OCI-LY7 (cell line): Measurements from ENCODE around the gene SLC2A2. TPM values are rescaled to one million over a fixed set of nuclear protein-coding genes. Genes with fewer than 3 reads are reported as not detected.

Source experiments
- BruUV-seq: library from RNA; stranded (reverse); fragments of 400-500 nt; replicated peaks from 2 replicates; lab custom pipeline; 2021; lab: Mats Ljungman, UMichigan
- CTCF ChIA-PET: fragments of 300-600 bp; sonication (Branson Sonifier 250); formaldehyde crosslinking; loops from one replicate; lab custom pipeline; 2022; ENCODE audit warnings: antibody characterized with exemption; ENCODE audit not compliant: unreplicated experiment; lab: Charles Lee
- POLR2A ChIA-PET: fragments of 300-600 bp; sonication (Branson Sonifier 250); formaldehyde crosslinking; loops from one replicate; lab custom pipeline; 2022; ENCODE audit warnings: antibody characterized with exemption; lab: Charles Lee
- DNase-seq: peaks from one replicate; pipeline ENCODE4 v3.0.0-alpha.2; 2015; ENCODE audit warnings: low spot score
- H2AFZ ChIP-seq: fragments of 200-600 bp; sonication (generic), shearing (Covaris generic); 2 replicates; pipeline ENCODE4 v1.6.1; 2014; ENCODE audit warnings: mild to moderate bottlenecking, antibody characterized with exemption, low read length, moderate library complexity
- H3K27ac ChIP-seq: fragments of 200-600 bp; sonication (generic); 2 replicates; pipeline ENCODE4 v1.5.1; 2014; ENCODE audit warnings: mixed run types, low read depth, mild to moderate bottlenecking, moderate library complexity, low read length, inconsistent platforms; ENCODE audit not compliant: poor library complexity, severe bottlenecking
- H3K36me3 ChIP-seq: fragments of 200-600 bp; sonication (generic); 2 replicates; pipeline ENCODE4 v1.6.1; 2014; ENCODE audit warnings: mild to moderate bottlenecking, antibody characterized with exemption, low read length, moderate library complexity, mixed read lengths; ENCODE audit not compliant: insufficient read depth
- H3K4me1 ChIP-seq: fragments of 200-600 bp; sonication (generic); 2 replicates; pipeline ENCODE4 v1.5.1; 2014; ENCODE audit warnings: mild to moderate bottlenecking, low read length; ENCODE audit not compliant: insufficient read depth, poor library complexity, severe bottlenecking
- H3K4me2 ChIP-seq: fragments of 200-600 bp; sonication (generic); 2 replicates; pipeline ENCODE4 v1.6.1; 2014; ENCODE audit warnings: mild to moderate bottlenecking, low read length
- H3K4me3 ChIP-seq: fragments of 200-600 bp; sonication (generic); 2 replicates; pipeline ENCODE4 v1.5.1; 2014; ENCODE audit warnings: mild to moderate bottlenecking, low read depth, low read length; ENCODE audit not compliant: poor library complexity, severe bottlenecking
- H3K79me2 ChIP-seq: fragments of 200-600 bp; sonication (generic); 2 replicates; pipeline ENCODE4 v1.6.1; 2016; ENCODE audit warnings: low read depth, mild to moderate bottlenecking, low read length, moderate library complexity, mixed read lengths; ENCODE audit not compliant: insufficient read depth
- H3K9me2 ChIP-seq: fragments of 200-600 bp; sonication (generic); 2 replicates; pipeline ENCODE4 v1.6.1; 2016; ENCODE audit warnings: mild to moderate bottlenecking, low read length, mixed read lengths; ENCODE audit not compliant: insufficient read depth
- H3K9me3 ChIP-seq: fragments of 200-600 bp; sonication (generic); 2 replicates; pipeline ENCODE4 v1.6.1; 2014; ENCODE audit warnings: mild to moderate bottlenecking, mixed run types, low read length, mixed read lengths
- H4K20me1 ChIP-seq: fragments of 200-600 bp; sonication (generic); 2 replicates; pipeline ENCODE4 v1.6.1; 2014; ENCODE audit warnings: mild to moderate bottlenecking, antibody characterized with exemption, low read length, moderate library complexity, mixed read lengths; ENCODE audit not compliant: insufficient read depth
- CTCF ChIP-seq: fragments of 200-600 bp; sonication (generic); conservative IDR thresholded peaks from 2 replicates; pipeline ENCODE4 v1.5.1; 2014; ENCODE audit warnings: mild to moderate bottlenecking, antibody characterized with exemption, low read length, moderate library complexity, mixed read lengths
- EZH2phosphoT487 ChIP-seq: fragments of 200-600 bp; sonication (generic); IDR thresholded peaks from 2 replicates; pipeline ENCODE4 v1.6.1; 2018; ENCODE audit warnings: low read depth, borderline replicate concordance, mild to moderate bottlenecking, mixed run types, antibody characterized with exemption, low read length, moderate library complexity, mixed read lengths
- intact Hi-C: fragments of 100-400 bp; cut with micrococcal nuclease; formaldehyde crosslinking; loops from one replicate; pipeline ENCODE4 v1.10.0; 2022; ENCODE audit not compliant: unreplicated experiment
- total RNA-seq, 2 experiments: library from RNA; depleted of rRNA in 1 of 2; stranded (reverse); fragments of >200 nt in 1 of 2; shearing (Covaris generic) in 1 of 2; gene quantifications; 2 replicates each; pipeline ENCODE4 v1.2.3, GENCODE V29; 2014 to 2022

The SLC2A2 gene
- total RNA-seq, 2 experiments from 2014 or later: not detected

- Histone ChIP-seq H3K9me2 (no peaks in the 10 kb centered on the region), H2AFZ (no peak overlapping the region), H3K79me2 (no peaks in the 10 kb centered on the region), H3K4me2 (no peak overlapping the region), H3K9me3 (no peaks in the 10 kb centered on the region), H3K4me1 (no peaks in the 10 kb centered on the region), H3K4me3 (no peak overlapping the region), H3K36me3 (no peaks in the 10 kb centered on the region), H4K20me1 (no peaks in the 10 kb centered on the region), H3K27ac (no peak overlapping the region)
- POLR2A ChIA-PET: interaction anchor here (0.7 to 1.7 kb wide), 2 partner anchors 31 to 60 kb away, joined by 3 to 4 read pairs; no protein-coding TSS in a partner anchor
- no TSS peak for BruUV-seq
- CTCF ChIA-PET: no interaction called here
- peak; percentile 24 for DNase-seq
- TF ChIP-seq EZH2phosphoT487: no peak
- TF ChIP-seq CTCF: peak; percentile 81
- intact Hi-C loops: loop anchor here (2.0 kb wide), 1 partner anchor 605 kb away; no protein-coding TSS in a partner anchor
Observed at GRCh38 chr3:170961616-170962400, 64.7 kb downstream of the SLC2A2 start.

GRCh38 chr3:170959457-170959856, 67.1 kb downstream of the SLC2A2 start:
- no peak overlapping the region for H2AFZ ChIP-seq
- no peaks in the 10 kb centered on the region for H4K20me1 ChIP-seq
- no peaks in the 10 kb centered on the region for H3K9me2 ChIP-seq
- DNase-seq: no peak
- H3K27ac ChIP-seq: no peak overlapping the region
- no peak overlapping the region for H3K4me3 ChIP-seq
- TF ChIP-seq EZH2phosphoT487 (no peak), CTCF (no peak)
- intact Hi-C loops: no loop called here
- no peaks in the 10 kb centered on the region for H3K36me3 ChIP-seq
- H3K4me2 ChIP-seq: no peak overlapping the region
- no TSS peak for BruUV-seq
- H3K4me1 ChIP-seq: no peaks in the 10 kb centered on the region
- ChIA-PET POLR2A (no interaction called here), CTCF (no interaction called here)
- H3K9me3 ChIP-seq: no peaks in the 10 kb centered on the region
- H3K79me2 ChIP-seq: no peaks in the 10 kb centered on the region

- no peaks in the 10 kb centered on the region for H4K20me1 ChIP-seq
- POLR2A ChIA-PET: interaction anchor here (1.0 kb wide), 1 partner anchor 13 kb away, joined by 3 read pairs; no protein-coding TSS in a partner anchor
- CTCF ChIA-PET: no interaction called here
- intact Hi-C loops: no loop called here
- H3K79me2 ChIP-seq: no peaks in the 10 kb centered on the region
- no peak overlapping the region for H2AFZ ChIP-seq
- H3K4me1 ChIP-seq: no peaks in the 10 kb centered on the region
- no peaks in the 10 kb centered on the region for H3K36me3 ChIP-seq
- TF ChIP-seq CTCF (no peak), EZH2phosphoT487 (no peak)
- H3K4me2 ChIP-seq: no peak overlapping the region
- no TSS peak for BruUV-seq
- H3K27ac ChIP-seq: no peak overlapping the region
- no peaks in the 10 kb centered on the region for H3K9me3 ChIP-seq
- H3K9me2 ChIP-seq: no peaks in the 10 kb centered on the region
- no peak overlapping the region for H3K4me3 ChIP-seq
- no peak for DNase-seq
Observed at GRCh38 chr3:170956647-170957046, 69.9 kb downstream of the SLC2A2 start.
